ENCODE data around the gene CDC42BPA. TPM values are rescaled to one million over a fixed set of nuclear protein-coding genes. Genes with fewer than 3 reads are reported as not detected.

Gene CDC42BPA
- total RNA-seq, 1 donor from 2014 or later: 61.6 TPM

DNA sequence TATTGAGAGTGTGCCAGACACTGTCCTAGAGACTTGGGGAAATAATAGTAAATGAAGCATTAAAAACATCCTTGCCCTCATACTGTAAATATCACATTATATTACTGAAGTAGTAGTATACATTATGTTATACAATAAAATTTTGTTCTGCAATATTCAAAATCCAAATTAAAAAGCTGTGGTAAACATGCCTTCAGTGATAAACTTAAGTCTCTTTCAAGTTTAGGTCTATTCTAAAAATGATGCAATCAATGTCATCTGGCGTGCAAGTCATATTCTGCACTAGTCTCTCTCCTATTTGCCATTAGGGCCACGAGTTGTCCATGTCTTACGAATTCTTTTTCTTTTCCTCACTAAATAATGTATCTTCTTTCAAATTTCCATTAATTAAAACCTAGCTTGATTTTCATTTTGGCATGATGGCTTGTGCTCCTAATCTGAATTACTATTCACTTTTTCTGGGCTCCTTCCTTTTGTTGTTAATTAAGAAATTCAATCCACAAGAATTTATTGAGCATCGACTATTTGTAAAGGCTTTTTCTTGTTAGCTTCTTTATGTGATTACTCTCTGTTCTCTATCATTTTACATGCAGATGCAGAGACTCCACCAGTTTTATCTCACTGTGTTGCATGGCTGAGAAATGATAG lies 247.5 kb downstream of the CDC42BPA start:
- H3K4me1 Mint-ChIP-seq (ENCODE audit: low read depth): peaks cover 13% of the 10 kb centered on the region
- no peaks in the 10 kb centered on the region for H3K9me3 Mint-ChIP-seq (ENCODE audit: low read depth)
- DNase-seq (ENCODE audit: low spot score): no peak
- no peak overlapping the region for H3K27ac Mint-ChIP-seq (ENCODE audit: unreplicated experiment)
- H3K4me3 Mint-ChIP-seq (ENCODE audit: unreplicated experiment): no peak overlapping the region
- TF ChIP-seq, protein P1, sequence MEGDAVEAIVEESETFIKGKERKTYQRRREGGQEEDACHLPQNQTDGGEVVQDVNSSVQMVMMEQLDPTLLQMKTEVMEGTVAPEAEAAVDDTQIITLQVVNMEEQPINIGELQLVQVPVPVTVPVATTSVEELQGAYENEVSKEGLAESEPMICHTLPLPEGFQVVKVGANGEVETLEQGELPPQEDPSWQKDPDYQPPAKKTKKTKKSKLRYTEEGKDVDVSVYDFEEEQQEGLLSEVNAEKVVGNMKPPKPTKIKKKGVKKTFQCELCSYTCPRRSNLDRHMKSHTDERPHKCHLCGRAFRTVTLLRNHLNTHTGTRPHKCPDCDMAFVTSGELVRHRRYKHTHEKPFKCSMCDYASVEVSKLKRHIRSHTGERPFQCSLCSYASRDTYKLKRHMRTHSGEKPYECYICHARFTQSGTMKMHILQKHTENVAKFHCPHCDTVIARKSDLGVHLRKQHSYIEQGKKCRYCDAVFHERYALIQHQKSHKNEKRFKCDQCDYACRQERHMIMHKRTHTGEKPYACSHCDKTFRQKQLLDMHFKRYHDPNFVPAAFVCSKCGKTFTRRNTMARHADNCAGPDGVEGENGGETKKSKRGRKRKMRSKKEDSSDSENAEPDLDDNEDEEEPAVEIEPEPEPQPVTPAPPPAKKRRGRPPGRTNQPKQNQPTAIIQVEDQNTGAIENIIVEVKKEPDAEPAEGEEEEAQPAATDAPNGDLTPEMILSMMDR (IDR thresholded peaks at IDR 0.05): no peak
- no peaks in the 10 kb centered on the region for H3K27me3 Mint-ChIP-seq (ENCODE audit: low read depth)
- H3K36me3 Mint-ChIP-seq (ENCODE audit: low read depth): peaks cover 13% of the 10 kb centered on the region

GRCh38 chr1:227069490-227069889 lies 248.8 kb downstream of the CDC42BPA start:
- peak overlapping the region; percentile 8 for H3K27ac Mint-ChIP-seq (ENCODE audit: unreplicated experiment)

GRCh38 chr1:227068883-227069282 lies 249.4 kb downstream of the CDC42BPA start:
- no peak for DNase-seq (ENCODE audit: low spot score)
- TF ChIP-seq, protein P1 (IDR thresholded peaks at IDR 0.05): no peak
- no peaks in the 10 kb centered on the region for H3K27me3 Mint-ChIP-seq (ENCODE audit: low read depth)

More at GRCh38 chr1:227069490-227069889, 248.8 kb downstream of the CDC42BPA start:
- no peaks in the 10 kb centered on the region for H3K9me3 Mint-ChIP-seq (ENCODE audit: low read depth)
- peaks cover 22% of the 10 kb centered on the region for H3K4me1 Mint-ChIP-seq (ENCODE audit: low read depth)
- H3K27me3 Mint-ChIP-seq (ENCODE audit: low read depth): no peaks in the 10 kb centered on the region
- no peak overlapping the region for H3K4me3 Mint-ChIP-seq (ENCODE audit: unreplicated experiment)
- peaks cover 13% of the 10 kb centered on the region for H3K36me3 Mint-ChIP-seq (ENCODE audit: low read depth)
- no peak for DNase-seq (ENCODE audit: low spot score)
- TF ChIP-seq, protein P1 (IDR thresholded peaks at IDR 0.05): no peak

GRCh38 chr1:227066999-227067398 lies 251.3 kb downstream of the CDC42BPA start:
- TF ChIP-seq, protein P1 (IDR thresholded peaks at IDR 0.05): no peak
- Mint-ChIP-seq H3K4me3 (ENCODE audit: unreplicated experiment) (no peak overlapping the region), H3K27ac (ENCODE audit: unreplicated experiment) (peak overlapping the region; percentile 34)

More at GRCh38 chr1:227068883-227069282, 249.4 kb downstream of the CDC42BPA start:
- no peak overlapping the region for H3K4me3 Mint-ChIP-seq (ENCODE audit: unreplicated experiment)
- peaks cover 16% of the 10 kb centered on the region for H3K36me3 Mint-ChIP-seq (ENCODE audit: low read depth)
- no peak overlapping the region for H3K27ac Mint-ChIP-seq (ENCODE audit: unreplicated experiment)
- no peaks in the 10 kb centered on the region for H3K9me3 Mint-ChIP-seq (ENCODE audit: low read depth)
- peaks cover 22% of the 10 kb centered on the region for H3K4me1 Mint-ChIP-seq (ENCODE audit: low read depth)

DNA sequence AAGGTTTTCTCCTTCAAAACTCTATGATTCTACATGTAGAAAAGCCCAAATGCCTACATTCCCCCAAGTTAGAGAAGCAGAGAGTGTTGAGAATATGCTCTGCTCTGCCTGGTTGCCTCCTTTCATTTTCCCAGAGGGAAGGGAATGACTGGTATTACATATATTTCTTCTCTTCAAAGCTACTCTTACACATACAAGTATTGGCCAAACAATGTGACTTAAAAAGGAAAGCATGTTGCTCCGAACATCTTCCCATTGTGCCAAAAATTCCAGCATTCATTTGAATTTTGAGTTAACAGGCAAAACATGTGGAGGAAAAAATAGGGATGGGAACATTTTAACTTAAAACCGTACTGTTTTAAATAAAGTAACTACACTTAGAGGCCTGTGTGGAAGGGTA lies 253.0 kb downstream of the CDC42BPA start:
- H3K9me3 Mint-ChIP-seq (ENCODE audit: low read depth): no peaks in the 10 kb centered on the region

More at GRCh38 chr1:227066999-227067398, 251.3 kb downstream of the CDC42BPA start:
- H3K9me3 Mint-ChIP-seq (ENCODE audit: low read depth): no peaks in the 10 kb centered on the region
- no peaks in the 10 kb centered on the region for H3K27me3 Mint-ChIP-seq (ENCODE audit: low read depth)
- H3K4me1 Mint-ChIP-seq (ENCODE audit: low read depth): peaks cover 22% of the 10 kb centered on the region
- DNase-seq (ENCODE audit: low spot score): no peak
- peaks cover 14% of the 10 kb centered on the region for H3K36me3 Mint-ChIP-seq (ENCODE audit: low read depth)

More for the DNA sequence above, 253.0 kb downstream of the CDC42BPA start:
- DNase-seq (ENCODE audit: low spot score): no peak
- H3K36me3 Mint-ChIP-seq (ENCODE audit: low read depth): peaks cover 20% of the 10 kb centered on the region
- peak overlapping the region; percentile 54 for H3K27ac Mint-ChIP-seq (ENCODE audit: unreplicated experiment)
- TF ChIP-seq, protein P1 (IDR thresholded peaks at IDR 0.05): no peak
- no peaks in the 10 kb centered on the region for H3K27me3 Mint-ChIP-seq (ENCODE audit: low read depth)
- peaks cover 22% of the 10 kb centered on the region for H3K4me1 Mint-ChIP-seq (ENCODE audit: low read depth)
- H3K4me3 Mint-ChIP-seq (ENCODE audit: unreplicated experiment): no peak overlapping the region

All from chondrocyte (in vitro differentiated cells).